HCT116 (cell line): ENCODE measurements around the gene SESN3. TPM values are rescaled to one million over a fixed set of nuclear protein-coding genes. Genes with fewer than 3 reads are reported as not detected.

Source experiments
- ATAC-seq: fragments of 200-7000 bp; cut with Tn5 transposase; 2 replicates; pipeline ENCODE4 v1.9.1; 2020; ENCODE audit warnings: mild to moderate bottlenecking, moderate library complexity
- BruUV-seq: library from RNA; stranded (reverse); fragments of 400-500 nt; replicated peaks from 2 replicates; lab custom pipeline; 2021; lab: Mats Ljungman, UMichigan
- CTCF ChIA-PET: fragments of 300-600 bp; sonication (Branson Sonifier 250); formaldehyde crosslinking; loops from one replicate; lab custom pipeline; 2021; ENCODE audit warnings: antibody characterized with exemption; lab: Charles Lee
- POLR2A ChIA-PET: fragments of 300-600, 350-600 bp; sonication (Branson Sonifier 250); formaldehyde crosslinking; loops from one replicate; lab custom pipeline; 2021; ENCODE audit warnings: antibody characterized with exemption; lab: Charles Lee
- RAD21 ChIA-PET, 2 experiments: fragments of 300-600 bp; sonication (Branson Sonifier 250); formaldehyde crosslinking; loops; one replicate each; lab custom pipeline; 2023; ENCODE audit warnings: low total read pairs in 2 of 2; ENCODE audit not compliant: uncharacterized antibody in 2 of 2, unreplicated experiment in 2 of 2, low non-redundant PET in 1 of 2; lab: Charles Lee
- DNase-seq: peaks from one replicate; pipeline ENCODE4 v3.0.0-alpha.2; 2010; ENCODE audit warnings: low read depth, low spot score
- H2AFZ ChIP-seq: fragments of 200-600 bp; shearing (Covaris generic), sonication (generic); 2 replicates; pipeline ENCODE4 v1.6.1; 2017; ENCODE audit warnings: low read depth, mixed run types, mixed read lengths, antibody characterized with exemption, low read length; ENCODE audit not compliant: poor library complexity, severe bottlenecking
- H3K27ac ChIP-seq: 2 replicates; pipeline ENCODE4 v1.5.1; 2012; ENCODE audit warnings: low read depth, low read length
- H3K27me3 ChIP-seq: fragments of 200-600 bp; sonication (generic); 2 replicates; pipeline ENCODE4 v1.6.1; 2016; ENCODE audit warnings: mixed run types, low read length, mixed read lengths; ENCODE audit not compliant: insufficient read depth
- H3K36me3 ChIP-seq, 2 experiments: fragments of 200-500 bp in 1 of 2; fragments of 200-600 bp in 1 of 2; sonication (Bioruptor generic) in 1 of 2; sonication (generic) in 1 of 2; 2 replicates each; pipeline versions ENCODE4 v1.5.1 to v1.6.1; 2014 to 2016; ENCODE audit warnings: low read length in 2 of 2, inconsistent platforms in 1 of 2, mixed read lengths in 1 of 2, mixed run types in 1 of 2; ENCODE audit not compliant: insufficient read depth in 2 of 2, control insufficient read depth in 1 of 2
- H3K4me1 ChIP-seq, 2 experiments: fragments of 200-600 bp in 1 of 2; sonication (generic) in 1 of 2; 2 replicates each; pipeline versions ENCODE4 v1.5.1 to v1.6.1; 2012 to 2017; ENCODE audit warnings: low read length in 2 of 2, inconsistent platforms in 1 of 2, mild to moderate bottlenecking in 1 of 2, mixed read lengths in 1 of 2, mixed run types in 1 of 2, moderate library complexity in 1 of 2; ENCODE audit not compliant: insufficient read depth in 2 of 2, control insufficient read depth in 1 of 2
- H3K4me2 ChIP-seq: fragments of 200-600 bp; sonication (generic); 2 replicates; pipeline ENCODE4 v1.6.1; 2017; ENCODE audit warnings: mixed run types, low read length, mixed read lengths
- H3K4me3 ChIP-seq, 2 experiments: fragments of 200-600 bp in 1 of 2; sonication (generic) in 1 of 2; replicated peaks in 1 of 2; 2 replicates each; pipeline ENCODE4 v1.5.1; 2011 to 2016; ENCODE audit warnings: low read length in 2 of 2, control low read depth in 1 of 2, low read depth in 1 of 2, mild to moderate bottlenecking in 1 of 2, mixed read lengths in 1 of 2, mixed run types in 1 of 2
- H3K79me2 ChIP-seq: fragments of 200-600 bp; sonication (generic); 2 replicates; pipeline ENCODE4 v1.6.1; 2017; ENCODE audit warnings: mild to moderate bottlenecking, mixed run types, low read length, moderate library complexity, mixed read lengths; ENCODE audit not compliant: insufficient read depth
- H3K9ac ChIP-seq: fragments of 200-600 bp; sonication (generic); 2 replicates; pipeline ENCODE4 v1.6.1; 2016; ENCODE audit warnings: low read length, mixed read lengths
- H3K9me2 ChIP-seq: fragments of 200-600 bp; sonication (generic), shearing (Covaris generic); 2 replicates; pipeline ENCODE4 v1.6.1; 2017; ENCODE audit warnings: mixed run types, mild to moderate bottlenecking, moderate library complexity; ENCODE audit not compliant: insufficient read depth
- H3K9me3 ChIP-seq, 2 experiments: fragments of 200-500 bp in 1 of 2; fragments of 200-600 bp in 1 of 2; sonication (Bioruptor generic) in 1 of 2; sonication (generic) in 1 of 2; 2 replicates each; pipeline ENCODE4 v1.6.1; 2014 to 2017; ENCODE audit warnings: low read length in 2 of 2, mixed read lengths in 2 of 2, inconsistent platforms in 1 of 2, low read depth in 1 of 2, mild to moderate bottlenecking in 1 of 2, mixed run types in 1 of 2, moderate library complexity in 1 of 2; ENCODE audit not compliant: control insufficient read depth in 1 of 2, insufficient read depth in 1 of 2
- H4K20me1 ChIP-seq: fragments of 200-600 bp; sonication (generic), shearing (Covaris generic); 2 replicates; pipeline ENCODE4 v1.6.1; 2017; ENCODE audit warnings: mixed run types, mild to moderate bottlenecking, moderate library complexity; ENCODE audit not compliant: insufficient read depth
- ATF3 ChIP-seq: IDR thresholded peaks from 2 replicates; pipeline ENCODE4 v1.6.1; 2012
- CBX3 ChIP-seq: IDR thresholded peaks from 2 replicates; pipeline ENCODE4 v1.6.1; 2012; ENCODE audit warnings: low read depth
- CEBPB ChIP-seq: IDR thresholded peaks from 2 replicates; pipeline ENCODE4 v1.6.1; 2012; ENCODE audit warnings: low read depth
- CTCF ChIP-seq, 3 experiments: fragments of 200-600 bp in 1 of 3; sonication (generic) in 1 of 3; IDR thresholded peaks in 2 of 3; conservative IDR thresholded peaks in 1 of 3; 2 replicates each; pipeline ENCODE4 v1.5.1; 2012 to 2017; ENCODE audit warnings: low read depth in 2 of 3, low read length in 2 of 3, antibody characterized with exemption in 1 of 3, borderline replicate concordance in 1 of 3, control low read depth in 1 of 3, mild to moderate bottlenecking in 1 of 3, mixed read lengths in 1 of 3, mixed run types in 1 of 3, moderate library complexity in 1 of 3; ENCODE audit not compliant: insufficient read depth in 1 of 3
- EZH2 ChIP-seq: fragments of 200-600 bp; sonication (generic); IDR thresholded peaks from 2 replicates; pipeline ENCODE4 v1.6.1; 2017; ENCODE audit warnings: antibody characterized with exemption, mixed run types
- JUND ChIP-seq: IDR thresholded peaks from 2 replicates; pipeline ENCODE4 v1.6.1; 2012
- POLR2AphosphoS5 ChIP-seq: IDR thresholded peaks from 2 replicates; pipeline ENCODE4 v1.6.1; 2011; ENCODE audit warnings: mild to moderate bottlenecking, low read depth, low read length, moderate library complexity
- SIN3A ChIP-seq: IDR thresholded peaks from 2 replicates; pipeline ENCODE4 v1.6.1; 2012; ENCODE audit warnings: low read depth
- TCF7L2 ChIP-seq: IDR thresholded peaks from 2 replicates; pipeline ENCODE4 v1.7.0; 2011; ENCODE audit warnings: borderline replicate concordance, inconsistent platforms; ENCODE audit not compliant: insufficient read depth, insufficient read length; ENCODE audit errors: extremely low read depth
- ZFX ChIP-seq: fragments of 450-650 bp; IDR thresholded peaks from 2 replicates; pipeline ENCODE4 v1.6.1; 2017
- ZNF274 ChIP-seq: fragments of 200-500 bp; sonication (Bioruptor generic); IDR thresholded peaks from 2 replicates; pipeline ENCODE4 v1.6.1; 2014; ENCODE audit warnings: mild to moderate bottlenecking, low read depth, low read length, inconsistent platforms
- intact Hi-C: fragments of 100-400 bp; cut with micrococcal nuclease; formaldehyde crosslinking; loops from 2 replicates; pipeline ENCODE4 v1.10.0; 2022
- total RNA-seq: library from RNA; stranded (reverse); gene quantifications from one replicate; pipeline ENCODE4 v1.2.1, GENCODE V29; 2021; ENCODE audit not compliant: unreplicated experiment

Gene SESN3
- total RNA-seq, 1 experiment from 2014 or later = 4.2 TPM

- no peaks in the 10 kb centered on the region for H3K36me3 ChIP-seq
- no peaks in the 10 kb centered on the region for H3K9me3 ChIP-seq
- intact Hi-C loops = no loop called here
- DNase-seq = no peak
- no peak overlapping the region for H3K9ac ChIP-seq
- BruUV-seq = no TSS peak
- ChIA-PET RAD21 (no interaction called here), CTCF (no interaction called here), POLR2A (no interaction called here)
- H3K27me3 ChIP-seq = no peaks in the 10 kb centered on the region
- TF ChIP-seq ZNF274 (no peak), CTCF (IDR thresholded peaks at IDR 0.05 in 2 of 3, conservative IDR thresholded peaks at IDR 0.05 in 1 of 3; ENCODE audit: borderline replicate concordance in 1 of 3, insufficient read depth in 1 of 3, low read depth in 2 of 3, low read length in 2 of 3) (no peak), ZFX (no peak), CEBPB (no peak), ATF3 (no peak), EZH2 (no peak), CBX3 (no peak), TCF7L2 (no peak), JUND (no peak), POLR2AphosphoS5 (no peak), SIN3A (no peak)
- H3K27ac ChIP-seq = no peak overlapping the region
- H2AFZ ChIP-seq = no peak overlapping the region
- ATAC-seq = no peak
- no peaks in the 10 kb centered on the region for H4K20me1 ChIP-seq
- no peaks in the 10 kb centered on the region for H3K4me1 ChIP-seq
- H3K79me2 ChIP-seq = no peaks in the 10 kb centered on the region
- no peak overlapping the region for H3K4me3 ChIP-seq
- H3K4me2 ChIP-seq = no peak overlapping the region
- H3K9me2 ChIP-seq = no peaks in the 10 kb centered on the region
Observed at GRCh38 chr11:95247127-95247684, 16.2 kb upstream of the SESN3 start.
